Liver (tissue), 9 donors: ENCODE measurements around the gene ALK. TPM values are rescaled to one million over a fixed set of nuclear protein-coding genes. Genes with fewer than 3 reads are reported as not detected.

Experiments
- DNase-seq: peaks from one replicate; pipeline ENCODE4 v3.0.0-alpha.2; 2017; ENCODE audit warnings: low spot score
- H3K27ac ChIP-seq, 2 donors: one replicate each; pipeline ENCODE4 v1.7.0; 2013; ENCODE audit warnings: inconsistent platforms in 2 of 2, low read length in 2 of 2, control low read depth in 1 of 2, low read depth in 1 of 2, mild to moderate bottlenecking in 1 of 2
- H3K27me3 ChIP-seq, 4 donors: one replicate each; pipeline versions ENCODE4 v1.6.1 to v1.7.0; 2013; ENCODE audit warnings: low read length in 3 of 4, inconsistent platforms in 1 of 4, mild to moderate bottlenecking in 1 of 4, moderate library complexity in 1 of 4; ENCODE audit not compliant: control insufficient read depth in 4 of 4, insufficient read depth in 4 of 4
- H3K36me3 ChIP-seq, 4 donors: one replicate each; pipeline versions ENCODE4 v1.6.1 to v1.7.0; 2013; ENCODE audit warnings: low read length in 3 of 4, mild to moderate bottlenecking in 3 of 4, low read depth in 1 of 4, moderate library complexity in 1 of 4; ENCODE audit not compliant: control insufficient read depth in 4 of 4, insufficient read depth in 3 of 4
- H3K4me1 ChIP-seq, 4 donors: one replicate each; pipeline versions ENCODE4 v1.6.1 to v1.7.0; 2013; ENCODE audit warnings: low read length in 3 of 4, mild to moderate bottlenecking in 3 of 4, moderate library complexity in 1 of 4; ENCODE audit not compliant: control insufficient read depth in 4 of 4, insufficient read depth in 4 of 4
- H3K4me3 ChIP-seq, 3 donors: one replicate each; pipeline versions ENCODE4 v1.6.1 to v1.7.0; 2013; ENCODE audit warnings: low read length in 3 of 3, control low read depth in 1 of 3, low read depth in 1 of 3, mild to moderate bottlenecking in 1 of 3
- H3K9ac ChIP-seq, 2 donors: one replicate each; pipeline ENCODE4 v1.7.0; 2013; ENCODE audit warnings: low read length in 2 of 2, mild to moderate bottlenecking in 2 of 2, moderate library complexity in 2 of 2, control low read depth in 1 of 2, low read depth in 1 of 2
- H3K9me3 ChIP-seq, 4 donors: one replicate each; pipeline versions ENCODE4 v1.6.1 to v1.7.0; 2013; ENCODE audit warnings: low read length in 3 of 4; ENCODE audit not compliant: control insufficient read depth in 4 of 4
- ATF3 ChIP-seq: IDR thresholded peaks from 2 replicates; pipeline ENCODE4 v1.6.1; 2016; ENCODE audit warnings: antibody characterized with exemption
- EGR1 ChIP-seq, 2 donors: IDR thresholded peaks; 2 replicates each; pipeline ENCODE4 v1.6.1; 2016 to 2018; ENCODE audit warnings: antibody characterized with exemption in 2 of 2, low read depth in 2 of 2
- FOXA1 ChIP-seq: IDR thresholded peaks from 2 replicates; pipeline ENCODE4 v1.6.1; 2016; ENCODE audit warnings: antibody characterized with exemption
- FOXA2 ChIP-seq: IDR thresholded peaks from 2 replicates; pipeline ENCODE4 v1.6.1; 2016; ENCODE audit warnings: antibody characterized with exemption
- GABPA ChIP-seq, 2 donors: IDR thresholded peaks in 1 of 2; conservative IDR thresholded peaks in 1 of 2; 2 replicates each; pipeline ENCODE4 v1.6.1; 2016; ENCODE audit warnings: antibody characterized with exemption in 2 of 2, mild to moderate bottlenecking in 1 of 2, moderate library complexity in 1 of 2
- HNF4A ChIP-seq, 2 donors: conservative IDR thresholded peaks; 2 replicates each; pipeline ENCODE4 v1.6.1; 2016; ENCODE audit warnings: antibody characterized with exemption in 2 of 2, mild to moderate bottlenecking in 2 of 2
- HNF4G ChIP-seq: IDR thresholded peaks from 2 replicates; pipeline ENCODE4 v1.6.1; 2016; ENCODE audit warnings: antibody characterized with exemption
- JUND ChIP-seq, 2 donors: IDR thresholded peaks; 2 replicates each; pipeline ENCODE4 v1.6.1; 2016; ENCODE audit warnings: antibody characterized with exemption in 2 of 2
- MAX ChIP-seq: IDR thresholded peaks from 2 replicates; pipeline ENCODE4 v1.6.1; 2016; ENCODE audit warnings: antibody characterized with exemption
- NR2F2 ChIP-seq: IDR thresholded peaks from 2 replicates; pipeline ENCODE4 v1.6.1; 2016; ENCODE audit warnings: antibody characterized with exemption
- RAD21 ChIP-seq, 2 donors: IDR thresholded peaks; 2 replicates each; pipeline ENCODE4 v1.6.1; 2016; ENCODE audit warnings: antibody characterized with exemption in 2 of 2, mild to moderate bottlenecking in 2 of 2
- RXRA ChIP-seq, 2 donors: IDR thresholded peaks; 2 replicates each; pipeline ENCODE4 v1.6.1; 2017 to 2018; ENCODE audit warnings: antibody characterized with exemption in 2 of 2, mild to moderate bottlenecking in 1 of 2
- SP1 ChIP-seq: IDR thresholded peaks from 2 replicates; pipeline ENCODE4 v1.6.1; 2018; ENCODE audit warnings: antibody characterized with exemption, mild to moderate bottlenecking
- TAF1 ChIP-seq: conservative IDR thresholded peaks from 2 replicates; pipeline ENCODE4 v1.6.1; 2016; ENCODE audit warnings: antibody characterized with exemption, mild to moderate bottlenecking
- YY1 ChIP-seq: IDR thresholded peaks from 2 replicates; pipeline ENCODE4 v1.6.1; 2016; ENCODE audit warnings: antibody characterized with exemption, mild to moderate bottlenecking
- WGBS: extraction: QIAGEN DNeasy Blood & Tissue Kit; methylation state at CpG from one replicate; pipeline ENCODE4 v1.1.7; 2013; 5-methylcytosine and 5-hydroxymethylcytosine counted together
- polyA plus RNA-seq, 2 donors: library from polyadenylated mRNA; stranded (reverse) in 1 of 2; unstranded in 1 of 2; fragments of 200-250 nt in 1 of 2; fragments of >200 nt in 1 of 2; fragmentation: Nextera tagmentation in 1 of 2; extraction: Ambion mirVana in 1 of 2; gene quantifications; one replicate each; pipeline versions ENCODE4 v1.2.1 to v1.2.3, GENCODE V29; 2013 to 2015
- total RNA-seq, 2 donors: library from RNA; depleted of rRNA; stranded (reverse); fragments of >200 nt; gene quantifications; one replicate each; pipeline ENCODE4 v1.2.3, GENCODE V29; 2014
- TF ChIP-seq, protein P1 (sequence below): fragments of 150-350 bp; IDR thresholded peaks from 2 replicates; pipeline ENCODE4 v1.5.1; 2017; ENCODE audit warnings: improper control_type of control experiment, low read depth, low read length; ENCODE audit not compliant: missing input control
- TF ChIP-seq, protein P2 (sequence below): IDR thresholded peaks from 2 replicates; pipeline ENCODE4 v1.6.1; 2016; ENCODE audit warnings: antibody characterized with exemption
- TF ChIP-seq, protein P3 (sequence below): IDR thresholded peaks from 2 replicates; pipeline ENCODE4 v1.6.1; 2016; ENCODE audit warnings: antibody characterized with exemption, mild to moderate bottlenecking
- donor health status: healthy.
- donor health status: healthy.
- donor health status: healthy.
- donor health status: healthy.
- donor health status: healthy.

Gene ALK
- total and polyA plus RNA-seq, 4 donors = under 0.01 TPM; not detected in 3

DNA sequence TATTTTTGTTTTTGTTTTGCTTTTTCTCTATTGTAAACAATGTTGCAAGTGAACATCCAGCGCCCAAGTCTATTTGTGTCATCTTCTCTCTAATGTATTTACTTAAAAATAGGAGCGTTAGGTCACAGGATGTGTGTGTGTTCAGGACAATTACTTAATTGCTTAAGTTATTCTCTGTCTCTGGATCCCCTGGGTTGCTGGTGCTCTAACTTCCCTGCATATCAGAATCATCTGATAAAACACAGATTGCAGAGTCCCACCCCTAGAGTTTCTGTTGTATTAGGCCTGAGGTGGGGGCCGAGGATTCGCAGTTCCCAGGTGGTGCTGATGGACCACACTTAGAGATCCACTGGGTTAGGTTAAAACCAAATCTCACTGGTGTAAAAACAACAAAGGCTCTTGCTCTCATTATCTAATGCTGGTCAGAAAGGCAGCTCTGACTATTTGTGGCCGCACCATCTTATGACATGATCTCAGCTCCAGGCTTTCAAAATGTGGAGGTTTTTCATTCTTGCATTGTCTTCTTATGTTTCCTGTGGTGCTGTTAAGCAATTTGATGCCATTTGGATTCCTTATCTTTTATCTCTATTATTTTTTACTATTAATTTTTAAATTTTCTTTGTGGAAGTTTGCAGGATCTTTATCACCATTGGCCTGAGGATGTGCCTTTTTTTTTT is 718.4 kb downstream of the ALK start:
- WGBS = 83% methylated on average over 5 of the region's 5 CpGs
- Histone ChIP-seq H3K27ac (no peak overlapping the region), H3K4me1 (no peaks in the 10 kb centered on the region), H3K9ac (no peak overlapping the region), H3K36me3 (no peaks in the 10 kb centered on the region), H3K4me3 (no peak overlapping the region), H3K9me3 (no peaks in the 10 kb centered on the region), H3K27me3 (no peaks in the 10 kb centered on the region)
- TF ChIP-seq EGR1 (IDR thresholded peaks at IDR 0.05; ENCODE audit: low read depth in 2 of 2) = no peak
- TF ChIP-seq JUND (IDR thresholded peaks at IDR 0.05) = no peak
- TF ChIP-seq YY1 = no peak
- TF ChIP-seq SP1 = no peak
- TF ChIP-seq, protein P1, sequence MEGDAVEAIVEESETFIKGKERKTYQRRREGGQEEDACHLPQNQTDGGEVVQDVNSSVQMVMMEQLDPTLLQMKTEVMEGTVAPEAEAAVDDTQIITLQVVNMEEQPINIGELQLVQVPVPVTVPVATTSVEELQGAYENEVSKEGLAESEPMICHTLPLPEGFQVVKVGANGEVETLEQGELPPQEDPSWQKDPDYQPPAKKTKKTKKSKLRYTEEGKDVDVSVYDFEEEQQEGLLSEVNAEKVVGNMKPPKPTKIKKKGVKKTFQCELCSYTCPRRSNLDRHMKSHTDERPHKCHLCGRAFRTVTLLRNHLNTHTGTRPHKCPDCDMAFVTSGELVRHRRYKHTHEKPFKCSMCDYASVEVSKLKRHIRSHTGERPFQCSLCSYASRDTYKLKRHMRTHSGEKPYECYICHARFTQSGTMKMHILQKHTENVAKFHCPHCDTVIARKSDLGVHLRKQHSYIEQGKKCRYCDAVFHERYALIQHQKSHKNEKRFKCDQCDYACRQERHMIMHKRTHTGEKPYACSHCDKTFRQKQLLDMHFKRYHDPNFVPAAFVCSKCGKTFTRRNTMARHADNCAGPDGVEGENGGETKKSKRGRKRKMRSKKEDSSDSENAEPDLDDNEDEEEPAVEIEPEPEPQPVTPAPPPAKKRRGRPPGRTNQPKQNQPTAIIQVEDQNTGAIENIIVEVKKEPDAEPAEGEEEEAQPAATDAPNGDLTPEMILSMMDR = no peak
- TF ChIP-seq NR2F2 = no peak
- no peak for TF ChIP-seq HNF4G
- no peak for TF ChIP-seq GABPA (IDR thresholded peaks at IDR 0.05 in 1 of 2, conservative IDR thresholded peaks at IDR 0.05 in 1 of 2)
- no peak for TF ChIP-seq ATF3
- DNase-seq = no peak

- no peaks in the 10 kb centered on the region for H3K9me3 ChIP-seq
- H3K36me3 ChIP-seq = no peaks in the 10 kb centered on the region
- WGBS = 67% methylated on average over 5 of the region's 5 CpGs
- H3K27me3 ChIP-seq = no peaks in the 10 kb centered on the region
- no peak for DNase-seq
- TF ChIP-seq EGR1 (IDR thresholded peaks at IDR 0.05; ENCODE audit: low read depth in 2 of 2) (no peak), ATF3 (no peak), MAX (no peak), FOXA2 (no peak), GABPA (IDR thresholded peaks at IDR 0.05 in 1 of 2, conservative IDR thresholded peaks at IDR 0.05 in 1 of 2) (no peak), JUND (IDR thresholded peaks at IDR 0.05) (no peak), TAF1 (no peak), HNF4G (no peak), SP1 (no peak), RXRA (IDR thresholded peaks at IDR 0.05) (no peak), FOXA1 (no peak), HNF4A (conservative IDR thresholded peaks at IDR 0.05) (no peak), YY1 (no peak), RAD21 (IDR thresholded peaks at IDR 0.05) (no peak)
- TF ChIP-seq, protein P2, sequence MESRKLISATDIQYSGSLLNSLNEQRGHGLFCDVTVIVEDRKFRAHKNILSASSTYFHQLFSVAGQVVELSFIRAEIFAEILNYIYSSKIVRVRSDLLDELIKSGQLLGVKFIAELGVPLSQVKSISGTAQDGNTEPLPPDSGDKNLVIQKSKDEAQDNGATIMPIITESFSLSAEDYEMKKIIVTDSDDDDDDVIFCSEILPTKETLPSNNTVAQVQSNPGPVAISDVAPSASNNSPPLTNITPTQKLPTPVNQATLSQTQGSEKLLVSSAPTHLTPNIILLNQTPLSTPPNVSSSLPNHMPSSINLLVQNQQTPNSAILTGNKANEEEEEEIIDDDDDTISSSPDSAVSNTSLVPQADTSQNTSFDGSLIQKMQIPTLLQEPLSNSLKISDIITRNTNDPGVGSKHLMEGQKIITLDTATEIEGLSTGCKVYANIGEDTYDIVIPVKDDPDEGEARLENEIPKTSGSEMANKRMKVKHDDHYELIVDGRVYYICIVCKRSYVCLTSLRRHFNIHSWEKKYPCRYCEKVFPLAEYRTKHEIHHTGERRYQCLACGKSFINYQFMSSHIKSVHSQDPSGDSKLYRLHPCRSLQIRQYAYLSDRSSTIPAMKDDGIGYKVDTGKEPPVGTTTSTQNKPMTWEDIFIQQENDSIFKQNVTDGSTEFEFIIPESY = no peak
- TF ChIP-seq, protein P1 = no peak
- TF ChIP-seq, protein P3, sequence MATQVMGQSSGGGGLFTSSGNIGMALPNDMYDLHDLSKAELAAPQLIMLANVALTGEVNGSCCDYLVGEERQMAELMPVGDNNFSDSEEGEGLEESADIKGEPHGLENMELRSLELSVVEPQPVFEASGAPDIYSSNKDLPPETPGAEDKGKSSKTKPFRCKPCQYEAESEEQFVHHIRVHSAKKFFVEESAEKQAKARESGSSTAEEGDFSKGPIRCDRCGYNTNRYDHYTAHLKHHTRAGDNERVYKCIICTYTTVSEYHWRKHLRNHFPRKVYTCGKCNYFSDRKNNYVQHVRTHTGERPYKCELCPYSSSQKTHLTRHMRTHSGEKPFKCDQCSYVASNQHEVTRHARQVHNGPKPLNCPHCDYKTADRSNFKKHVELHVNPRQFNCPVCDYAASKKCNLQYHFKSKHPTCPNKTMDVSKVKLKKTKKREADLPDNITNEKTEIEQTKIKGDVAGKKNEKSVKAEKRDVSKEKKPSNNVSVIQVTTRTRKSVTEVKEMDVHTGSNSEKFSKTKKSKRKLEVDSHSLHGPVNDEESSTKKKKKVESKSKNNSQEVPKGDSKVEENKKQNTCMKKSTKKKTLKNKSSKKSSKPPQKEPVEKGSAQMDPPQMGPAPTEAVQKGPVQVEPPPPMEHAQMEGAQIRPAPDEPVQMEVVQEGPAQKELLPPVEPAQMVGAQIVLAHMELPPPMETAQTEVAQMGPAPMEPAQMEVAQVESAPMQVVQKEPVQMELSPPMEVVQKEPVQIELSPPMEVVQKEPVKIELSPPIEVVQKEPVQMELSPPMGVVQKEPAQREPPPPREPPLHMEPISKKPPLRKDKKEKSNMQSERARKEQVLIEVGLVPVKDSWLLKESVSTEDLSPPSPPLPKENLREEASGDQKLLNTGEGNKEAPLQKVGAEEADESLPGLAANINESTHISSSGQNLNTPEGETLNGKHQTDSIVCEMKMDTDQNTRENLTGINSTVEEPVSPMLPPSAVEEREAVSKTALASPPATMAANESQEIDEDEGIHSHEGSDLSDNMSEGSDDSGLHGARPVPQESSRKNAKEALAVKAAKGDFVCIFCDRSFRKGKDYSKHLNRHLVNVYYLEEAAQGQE = no peak
- no peak overlapping the region for H3K9ac ChIP-seq
- H3K4me3 ChIP-seq = no peak overlapping the region
- no peak overlapping the region for H3K27ac ChIP-seq
- no peaks in the 10 kb centered on the region for H3K4me1 ChIP-seq
These were observed 719.4 kb downstream of the ALK start for GRCh38 chr2:29201979-29202378.
